SU-DHL-6 (cell line): ENCODE results near the gene CRYBB2.

ENCODE experiments used
- H2AFZ ChIP-seq: fragments of 200-600 bp; sonication (generic); 2 replicates; pipeline ENCODE4 v1.6.1; 2014; ENCODE audit warnings: low read depth, mild to moderate bottlenecking, moderate library complexity, mixed read lengths, antibody characterized with exemption, low read length; ENCODE audit not compliant: severe bottlenecking
- H3F3A ChIP-seq: fragments of 200-600 bp; shearing (Covaris generic); 2 replicates; pipeline ENCODE4 v1.6.0; 2016; ENCODE audit warnings: antibody characterized with exemption, mild to moderate bottlenecking; ENCODE audit not compliant: insufficient read depth
- H3K27ac ChIP-seq: fragments of 200-600 bp; sonication (generic); 2 replicates; pipeline ENCODE4 v1.5.1; 2016; ENCODE audit warnings: low read depth, mild to moderate bottlenecking, low read length, moderate library complexity, mixed read lengths
- H3K27me3 ChIP-seq: fragments of 200-600 bp; sonication (generic), shearing (Covaris generic); 2 replicates; pipeline ENCODE4 v1.6.0; 2014; ENCODE audit warnings: mild to moderate bottlenecking, low read length
- H3K36me3 ChIP-seq: fragments of 200-600 bp; sonication (generic); 2 replicates; pipeline ENCODE4 v1.6.1; 2014; ENCODE audit warnings: mild to moderate bottlenecking, low read length, mixed read lengths
- H3K4me2 ChIP-seq: fragments of 300-600, 200-600 bp; shearing (Covaris generic), sonication (generic); 2 replicates; pipeline ENCODE4 v1.6.0; 2014; ENCODE audit warnings: low read length, low read depth, mild to moderate bottlenecking; ENCODE audit not compliant: poor library complexity, severe bottlenecking
- H3K4me3 ChIP-seq: fragments of 200-600 bp; sonication (generic); 2 replicates; pipeline ENCODE4 v1.5.1; 2014; ENCODE audit warnings: antibody characterized with exemption, low read length, mild to moderate bottlenecking, mixed read lengths; ENCODE audit not compliant: insufficient read depth, poor library complexity, severe bottlenecking
- H3K79me2 ChIP-seq: fragments of 200-600 bp; sonication (generic); 2 replicates; pipeline ENCODE4 v1.6.1; 2014; ENCODE audit warnings: mild to moderate bottlenecking, low read length, moderate library complexity; ENCODE audit not compliant: insufficient read depth
- H3K9ac ChIP-seq: fragments of 200-600 bp; sonication (generic); 2 replicates; pipeline ENCODE4 v1.7.0; 2014; ENCODE audit warnings: mild to moderate bottlenecking, low read length
- H3K9me2 ChIP-seq: fragments of 200-600 bp; sonication (generic); replicated peaks from 2 replicates; pipeline ENCODE4 v1.6.1; 2014; ENCODE audit warnings: low read length; ENCODE audit not compliant: insufficient read depth
- H3K9me3 ChIP-seq: fragments of 200-600 bp; sonication (generic); 2 replicates; pipeline ENCODE4 v1.6.1; 2014; ENCODE audit warnings: low read length, mixed read lengths; ENCODE audit not compliant: insufficient read depth
- H4K20me1 ChIP-seq: fragments of 200-600 bp; sonication (generic); 2 replicates; pipeline ENCODE4 v1.6.1; 2014; ENCODE audit warnings: low read depth, mild to moderate bottlenecking, antibody characterized with exemption, low read length, moderate library complexity, mixed read lengths
- EZH2phosphoT487 ChIP-seq: fragments of 200-600 bp; sonication (generic), shearing (Covaris generic); conservative IDR thresholded peaks from 2 replicates; pipeline ENCODE4 v1.6.1; 2018; ENCODE audit warnings: mild to moderate bottlenecking, antibody characterized with exemption, low read length, moderate library complexity, mixed read lengths
- TF ChIP-seq, protein P1 (sequence below): fragments of 200-600 bp; sonication (generic); IDR thresholded peaks from one replicate; pipeline ENCODE4 v1.5.1; 2017; ENCODE audit warnings: antibody characterized with exemption, mild to moderate bottlenecking, low read length, moderate library complexity; ENCODE audit not compliant: insufficient read depth, poor library complexity, severe bottlenecking

Gene CRYBB2

DNA sequence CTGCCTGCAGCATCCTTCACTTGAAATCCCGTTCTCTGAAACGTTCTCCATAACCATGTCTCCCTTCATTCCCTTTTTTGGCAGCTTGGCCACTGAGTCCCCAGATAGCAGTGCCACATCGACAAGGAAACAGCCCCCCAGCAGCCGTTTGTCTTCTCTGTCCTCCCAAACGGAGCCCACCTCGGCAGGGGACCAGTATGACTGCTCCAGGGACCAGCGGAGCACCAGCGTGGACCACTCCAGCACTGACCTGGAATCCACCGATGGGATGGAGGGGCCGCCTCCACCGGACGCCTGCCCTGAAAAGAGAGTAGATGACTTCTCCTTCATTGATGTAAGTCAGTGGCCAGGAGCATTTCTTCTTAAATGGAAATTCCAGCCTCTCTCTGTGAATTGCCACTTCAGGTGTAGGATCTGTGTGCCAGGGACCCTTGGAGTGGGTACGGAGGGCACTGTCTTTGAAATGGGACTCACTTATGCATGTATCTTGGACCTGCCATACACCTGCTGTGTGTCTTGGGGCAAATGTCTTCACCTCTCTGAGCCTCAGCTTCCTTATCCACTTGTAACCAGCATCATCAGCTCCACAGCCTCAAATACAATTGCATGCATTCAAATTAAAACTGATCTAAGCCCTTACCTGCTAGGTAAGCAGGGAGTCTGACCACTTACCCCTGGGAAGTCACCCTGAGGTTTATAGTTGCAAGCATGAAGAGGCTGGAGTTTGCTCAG lies 45.1 kb upstream of the CRYBB2 start:
- Histone ChIP-seq H3K27me3 (no peaks in the 10 kb centered on the region), H2AFZ (no peak overlapping the region), H3K36me3 (no peaks in the 10 kb centered on the region), H3K27ac (no peak overlapping the region), H3K9me3 (no peaks in the 10 kb centered on the region), H3F3A (no peaks in the 10 kb centered on the region), H3K9me2 (no peaks in the 10 kb centered on the region), H3K4me3 (no peak overlapping the region), H4K20me1 (no peaks in the 10 kb centered on the region), H3K79me2 (no peaks in the 10 kb centered on the region), H3K9ac (no peak overlapping the region), H3K4me2 (no peak overlapping the region)
- TF ChIP-seq, protein P1, sequence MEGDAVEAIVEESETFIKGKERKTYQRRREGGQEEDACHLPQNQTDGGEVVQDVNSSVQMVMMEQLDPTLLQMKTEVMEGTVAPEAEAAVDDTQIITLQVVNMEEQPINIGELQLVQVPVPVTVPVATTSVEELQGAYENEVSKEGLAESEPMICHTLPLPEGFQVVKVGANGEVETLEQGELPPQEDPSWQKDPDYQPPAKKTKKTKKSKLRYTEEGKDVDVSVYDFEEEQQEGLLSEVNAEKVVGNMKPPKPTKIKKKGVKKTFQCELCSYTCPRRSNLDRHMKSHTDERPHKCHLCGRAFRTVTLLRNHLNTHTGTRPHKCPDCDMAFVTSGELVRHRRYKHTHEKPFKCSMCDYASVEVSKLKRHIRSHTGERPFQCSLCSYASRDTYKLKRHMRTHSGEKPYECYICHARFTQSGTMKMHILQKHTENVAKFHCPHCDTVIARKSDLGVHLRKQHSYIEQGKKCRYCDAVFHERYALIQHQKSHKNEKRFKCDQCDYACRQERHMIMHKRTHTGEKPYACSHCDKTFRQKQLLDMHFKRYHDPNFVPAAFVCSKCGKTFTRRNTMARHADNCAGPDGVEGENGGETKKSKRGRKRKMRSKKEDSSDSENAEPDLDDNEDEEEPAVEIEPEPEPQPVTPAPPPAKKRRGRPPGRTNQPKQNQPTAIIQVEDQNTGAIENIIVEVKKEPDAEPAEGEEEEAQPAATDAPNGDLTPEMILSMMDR, result no peak
- no peak for TF ChIP-seq EZH2phosphoT487

DNA sequence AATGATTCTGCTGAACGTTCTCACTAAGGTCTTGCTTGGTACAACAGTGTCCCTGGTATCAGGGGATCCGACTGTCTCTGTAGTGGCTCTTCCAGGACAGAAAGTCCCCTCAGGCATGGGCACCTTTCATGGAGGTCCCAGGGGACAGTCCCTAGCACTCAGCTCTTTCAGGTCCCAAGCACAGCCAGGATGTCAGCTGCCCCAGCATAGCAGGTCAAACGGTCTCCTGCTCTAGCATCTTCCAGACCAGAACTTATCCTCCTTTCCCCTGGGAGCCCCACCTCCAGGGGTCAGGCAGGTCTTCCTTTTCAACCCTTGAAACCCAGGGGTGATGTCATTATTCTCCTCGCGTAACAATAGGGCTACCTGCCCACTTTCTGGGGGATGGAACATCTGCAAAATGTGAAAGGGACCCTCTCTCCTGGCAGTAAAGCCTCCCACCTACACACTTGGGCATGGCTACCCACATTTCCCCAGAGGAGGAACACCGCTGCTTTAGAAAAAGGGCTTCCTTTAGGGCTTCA lies 44.5 kb upstream of the CRYBB2 start:
- Histone ChIP-seq H3K4me2 (no peak overlapping the region), H3K9me3 (no peaks in the 10 kb centered on the region), H3F3A (no peaks in the 10 kb centered on the region), H2AFZ (no peak overlapping the region), H3K36me3 (no peaks in the 10 kb centered on the region), H3K27me3 (no peaks in the 10 kb centered on the region), H3K79me2 (no peaks in the 10 kb centered on the region), H3K9ac (no peak overlapping the region), H3K4me3 (no peak overlapping the region), H3K27ac (no peak overlapping the region), H4K20me1 (no peaks in the 10 kb centered on the region), H3K9me2 (no peaks in the 10 kb centered on the region)
- TF ChIP-seq, protein P1, result no peak
- no peak for TF ChIP-seq EZH2phosphoT487

DNA sequence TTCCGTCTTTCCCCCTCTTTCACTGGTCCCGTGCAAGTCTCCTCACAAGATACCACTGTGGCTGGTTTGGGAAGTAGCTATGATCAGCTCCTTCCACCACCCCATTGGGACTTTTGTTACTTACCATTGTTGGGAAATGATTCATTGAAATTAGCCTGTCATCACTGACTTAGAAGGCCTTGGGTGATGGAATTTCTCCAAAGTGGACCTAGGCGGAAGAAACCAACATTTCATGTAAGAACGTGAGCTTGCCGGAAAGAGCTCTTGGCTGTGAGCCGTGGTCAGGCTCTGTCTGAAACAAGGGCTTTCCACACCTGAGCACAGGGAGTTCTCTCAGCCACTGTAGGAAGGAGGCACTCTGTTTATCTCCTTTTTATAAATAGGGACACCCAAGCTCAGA lies 43.3 kb upstream of the CRYBB2 start:
- H3K27ac ChIP-seq, result no peak overlapping the region
- no peaks in the 10 kb centered on the region for H4K20me1 ChIP-seq
- no peak overlapping the region for H3K4me2 ChIP-seq
- no peaks in the 10 kb centered on the region for H3K9me2 ChIP-seq
- no peaks in the 10 kb centered on the region for H3K79me2 ChIP-seq
- H3K9ac ChIP-seq, result no peak overlapping the region
- no peak overlapping the region for H2AFZ ChIP-seq
- TF ChIP-seq, protein P1, result no peak
- no peak for TF ChIP-seq EZH2phosphoT487
- no peaks in the 10 kb centered on the region for H3F3A ChIP-seq
- H3K4me3 ChIP-seq, result no peak overlapping the region
- no peaks in the 10 kb centered on the region for H3K36me3 ChIP-seq
- no peaks in the 10 kb centered on the region for H3K9me3 ChIP-seq
- H3K27me3 ChIP-seq, result no peaks in the 10 kb centered on the region
